HG03280 (cell line): ENCODE results near the gene ANKRA2.

ENCODE experiments used
- ATAC-seq: cut with Tn5 transposase; IDR thresholded peaks from one replicate; pipeline ENCODE4 v1.9.1; 2021; ENCODE audit warnings: mild to moderate bottlenecking, moderate library complexity; ENCODE audit not compliant: unreplicated experiment

ANKRA2 gene

GRCh38 chr5:73507062-73507461 lies 58.4 kb downstream of the ANKRA2 start:
- ATAC-seq = no peak

DNA sequence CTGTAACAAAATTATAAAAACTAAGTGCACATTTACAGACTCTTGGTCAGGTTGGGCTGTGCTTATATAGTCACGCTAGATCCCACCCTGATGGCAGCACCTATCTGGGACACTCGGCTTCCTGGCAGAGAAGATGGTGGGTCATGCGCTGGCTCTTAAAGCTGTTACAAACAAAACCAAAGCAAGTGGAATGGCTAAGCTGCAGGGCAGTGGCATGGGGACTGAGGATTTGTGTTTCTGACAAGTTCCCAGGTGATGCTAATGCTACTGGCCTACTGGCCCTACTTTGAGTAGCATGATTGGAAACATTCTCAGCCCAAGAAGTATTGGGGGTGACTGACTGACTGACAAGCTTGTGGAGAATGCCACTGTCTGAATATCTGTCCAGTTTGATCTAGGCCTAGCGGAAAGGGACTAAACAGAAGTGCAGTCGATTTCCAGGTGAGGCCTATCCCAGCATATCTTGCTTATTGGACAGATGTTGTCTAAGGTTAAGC lies 58.9 kb downstream of the ANKRA2 start:
- no peak for ATAC-seq
